Ishikawa (cell line): Measurements from ENCODE around the gene DAB2IP.

Source experiments
- CEBPB ChIP-seq: IDR thresholded peaks from 2 replicates; pipeline ENCODE4 v1.6.1; 2012
- CREB1 ChIP-seq: IDR thresholded peaks from 2 replicates; pipeline ENCODE4 v1.6.1; 2012; ENCODE audit warnings: low read depth
- EGR1 ChIP-seq: IDR thresholded peaks from 2 replicates; pipeline ENCODE4 v1.6.1; 2012
- EP300 ChIP-seq: IDR thresholded peaks from 2 replicates; pipeline ENCODE4 v1.6.1; 2012; ENCODE audit warnings: borderline replicate concordance
- FOXM1 ChIP-seq: IDR thresholded peaks from 2 replicates; pipeline ENCODE4 v1.6.1; 2012; ENCODE audit warnings: low read depth, borderline replicate concordance
- NFIC ChIP-seq: IDR thresholded peaks from 2 replicates; pipeline ENCODE4 v1.6.1; 2012
- RAD21 ChIP-seq: IDR thresholded peaks from 2 replicates; pipeline ENCODE4 v1.6.1; 2012; ENCODE audit warnings: low read depth
- REST ChIP-seq: IDR thresholded peaks from 2 replicates; pipeline ENCODE4 v1.6.1; 2012; ENCODE audit warnings: low read depth, mild to moderate bottlenecking
- TAF1 ChIP-seq: IDR thresholded peaks from 2 replicates; pipeline ENCODE4 v1.6.1; 2012; ENCODE audit warnings: low read depth, mild to moderate bottlenecking
- TCF12 ChIP-seq: IDR thresholded peaks from 2 replicates; pipeline ENCODE4 v1.6.1; 2012; ENCODE audit warnings: low read depth
- TEAD4 ChIP-seq: IDR thresholded peaks from 2 replicates; pipeline ENCODE4 v1.6.1; 2012
- YY1 ChIP-seq: IDR thresholded peaks from 2 replicates; pipeline ENCODE4 v1.6.1; 2012; ENCODE audit warnings: low read depth
- ZBTB7A ChIP-seq: IDR thresholded peaks from 2 replicates; pipeline ENCODE4 v1.6.1; 2012; ENCODE audit warnings: low read depth
- TF ChIP-seq, protein P1 (sequence below): IDR thresholded peaks from 2 replicates; pipeline ENCODE4 v1.6.1; 2012
- TF ChIP-seq, protein P2 (sequence below): IDR thresholded peaks from 2 replicates; pipeline ENCODE4 v1.6.1; 2012

The DAB2IP gene

GRCh38 chr9:121628401-121628800, 23.0 kb upstream of the DAB2IP start:
- no peak for TF ChIP-seq TCF12
- no peak for TF ChIP-seq CEBPB
- TF ChIP-seq RAD21: no peak
- no peak for TF ChIP-seq FOXM1
- TF ChIP-seq, protein P1, sequence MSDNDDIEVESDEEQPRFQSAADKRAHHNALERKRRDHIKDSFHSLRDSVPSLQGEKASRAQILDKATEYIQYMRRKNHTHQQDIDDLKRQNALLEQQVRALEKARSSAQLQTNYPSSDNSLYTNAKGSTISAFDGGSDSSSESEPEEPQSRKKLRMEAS: no peak
- TF ChIP-seq NFIC: no peak
- no peak for TF ChIP-seq ZBTB7A
- TF ChIP-seq CREB1: no peak
- TF ChIP-seq YY1: no peak
- TF ChIP-seq REST: no peak
- no peak for TF ChIP-seq TEAD4
- no peak for TF ChIP-seq EGR1
- no peak for TF ChIP-seq EP300
- TF ChIP-seq, protein P2, sequence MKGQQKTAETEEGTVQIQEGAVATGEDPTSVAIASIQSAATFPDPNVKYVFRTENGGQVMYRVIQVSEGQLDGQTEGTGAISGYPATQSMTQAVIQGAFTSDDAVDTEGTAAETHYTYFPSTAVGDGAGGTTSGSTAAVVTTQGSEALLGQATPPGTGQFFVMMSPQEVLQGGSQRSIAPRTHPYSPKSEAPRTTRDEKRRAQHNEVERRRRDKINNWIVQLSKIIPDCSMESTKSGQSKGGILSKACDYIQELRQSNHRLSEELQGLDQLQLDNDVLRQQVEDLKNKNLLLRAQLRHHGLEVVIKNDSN: no peak
- no peak for TF ChIP-seq TAF1

- TF ChIP-seq, protein P1: no peak
These were observed 20.3 kb upstream of the DAB2IP start for GRCh38 chr9:121631115-121631514.

DNA sequence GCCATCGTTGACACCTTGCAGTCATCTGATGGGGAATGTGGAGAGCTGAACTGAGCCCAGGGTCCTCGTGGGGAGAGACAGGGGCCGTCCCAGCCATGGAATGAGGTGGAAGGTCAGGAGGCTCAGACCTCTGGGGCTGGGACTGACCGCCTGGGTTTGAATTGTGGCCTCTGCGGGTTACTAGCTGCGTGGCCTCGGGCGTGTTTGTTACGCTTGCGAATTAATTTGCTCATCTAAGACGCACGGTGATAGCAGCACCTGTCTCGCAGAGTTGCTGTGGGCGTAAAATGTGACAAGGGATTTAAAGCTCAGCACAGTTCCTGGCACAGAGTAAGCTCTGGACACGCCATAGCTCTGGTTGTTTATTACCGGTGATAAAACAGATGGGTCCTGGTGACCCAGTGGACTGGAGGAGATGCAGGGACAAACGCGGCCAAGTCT, 19.4 kb upstream of the DAB2IP start:
- TF ChIP-seq EP300 (no peak), NFIC (no peak), REST (no peak), RAD21 (no peak), YY1 (no peak), TAF1 (no peak), CREB1 (no peak), TCF12 (no peak), TEAD4 (no peak), CEBPB (no peak), EGR1 (no peak)
- TF ChIP-seq, protein P1: no peak
- TF ChIP-seq, protein P2: no peak

- TF ChIP-seq CEBPB: no peak
- no peak for TF ChIP-seq REST
- TF ChIP-seq EGR1: no peak
- TF ChIP-seq TEAD4: no peak
- TF ChIP-seq CREB1: no peak
- no peak for TF ChIP-seq ZBTB7A
- TF ChIP-seq TCF12: no peak
- TF ChIP-seq, protein P1: no peak
- TF ChIP-seq, protein P2: no peak
These were observed 18.2 kb upstream of the DAB2IP start for GRCh38 chr9:121633119-121633714.
